ENCODE data around the gene ADIPOR2.
"Not testable (repeated sequence)": the region's sequence is repeated elsewhere in the genome, so short reads cannot be mapped to it uniquely, and the experiment has no call there.

ADIPOR2 gene

DNA sequence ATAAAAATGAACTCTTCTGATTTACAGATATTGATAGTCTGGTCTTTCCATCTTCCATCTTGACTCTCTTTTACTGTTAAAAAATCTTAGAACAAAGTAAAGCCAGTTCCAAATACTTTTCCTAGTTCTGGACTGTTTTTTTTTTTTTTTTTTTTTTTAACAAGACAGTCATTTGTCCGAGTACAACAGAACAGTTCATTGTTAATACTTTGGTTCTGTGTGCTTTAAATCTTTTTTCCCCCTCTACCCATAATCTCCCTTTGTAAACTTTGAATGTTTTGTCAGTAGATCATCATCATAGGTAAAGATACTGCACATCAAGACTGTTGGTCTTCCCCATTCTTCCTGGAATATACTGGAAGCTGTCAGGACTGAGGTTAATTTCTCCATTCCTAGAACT, 38.0 kb downstream of the ADIPOR2 start:
- ATAC-seq (ENCODE audit: low read depth) (no peak), DNase-seq (ENCODE audit: low spot score) (no peak)
- no peak for TF ChIP-seq CTCF (IDR thresholded peaks at IDR 0.05; ENCODE audit: poor library complexity, severe bottlenecking)
- Histone ChIP-seq H3K36me3 (ENCODE audit: low read depth) (peaks cover 43% of the 10 kb centered on the region), H3K27ac (ENCODE audit: poor library complexity, severe bottlenecking) (no peak overlapping the region), H3K27me3 (ENCODE audit: insufficient read depth, poor library complexity, severe bottlenecking) (no peaks in the 10 kb centered on the region), H3K4me3 (ENCODE audit: severe bottlenecking) (no peak overlapping the region), H3K9me3 (ENCODE audit: severe bottlenecking) (no peaks in the 10 kb centered on the region), H3K4me1 (ENCODE audit: insufficient read depth, poor library complexity, severe bottlenecking) (no peaks in the 10 kb centered on the region)

GRCh38 chr12:1731019-1731687, 40.3 kb downstream of the ADIPOR2 start:
- no peaks in the 10 kb centered on the region for H3K9me3 ChIP-seq (ENCODE audit: severe bottlenecking)
- DNase-seq (ENCODE audit: low spot score) (no peak), ATAC-seq (ENCODE audit: low read depth) (no peak)
- H3K27me3 ChIP-seq (ENCODE audit: insufficient read depth, poor library complexity, severe bottlenecking): no peaks in the 10 kb centered on the region
- H3K27ac ChIP-seq (ENCODE audit: poor library complexity, severe bottlenecking): no peak overlapping the region
- no peaks in the 10 kb centered on the region for H3K4me1 ChIP-seq (ENCODE audit: insufficient read depth, poor library complexity, severe bottlenecking)
- H3K4me3 ChIP-seq (ENCODE audit: severe bottlenecking): no peak overlapping the region
- no peak for TF ChIP-seq CTCF (IDR thresholded peaks at IDR 0.05; ENCODE audit: poor library complexity, severe bottlenecking)
- peaks cover 32% of the 10 kb centered on the region for H3K36me3 ChIP-seq (ENCODE audit: low read depth)

DNA sequence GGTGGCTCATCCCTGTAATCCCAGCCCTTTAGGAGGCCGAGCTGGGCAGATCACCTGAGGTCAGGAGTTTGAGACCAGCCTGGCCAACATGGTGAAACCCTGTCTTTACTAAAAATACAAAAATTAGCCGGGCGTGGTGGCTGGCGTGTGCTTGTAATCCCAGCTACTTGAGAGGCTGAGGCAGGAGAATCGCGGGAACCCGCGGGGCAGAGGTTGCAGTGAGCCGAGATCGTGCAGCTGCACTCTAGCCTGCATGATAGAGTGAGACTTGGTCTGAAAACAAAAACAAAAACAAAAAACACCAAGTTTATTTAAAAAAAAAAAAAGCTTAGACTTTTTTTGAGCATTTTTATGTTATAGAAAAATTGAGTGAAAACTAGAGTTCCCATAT, 40.8 kb downstream of the ADIPOR2 start:
- not testable (repeated sequence) for H3K4me3 ChIP-seq (ENCODE audit: severe bottlenecking); H3K9me3 ChIP-seq (ENCODE audit: severe bottlenecking); DNase-seq (ENCODE audit: low spot score); H3K27ac ChIP-seq (ENCODE audit: poor library complexity, severe bottlenecking); H3K27me3 ChIP-seq (ENCODE audit: insufficient read depth, poor library complexity, severe bottlenecking); ATAC-seq (ENCODE audit: low read depth); H3K4me1 ChIP-seq (ENCODE audit: insufficient read depth, poor library complexity, severe bottlenecking)
- H3K36me3 ChIP-seq (ENCODE audit: low read depth): peaks cover 32% of the 10 kb centered on the region

- Histone ChIP-seq H3K4me3 (ENCODE audit: severe bottlenecking) (no peak overlapping the region), H3K27me3 (ENCODE audit: insufficient read depth, poor library complexity, severe bottlenecking) (no peaks in the 10 kb centered on the region), H3K36me3 (ENCODE audit: low read depth) (peaks cover 26% of the 10 kb centered on the region), H3K27ac (ENCODE audit: poor library complexity, severe bottlenecking) (no peak overlapping the region), H3K9me3 (ENCODE audit: severe bottlenecking) (no peaks in the 10 kb centered on the region), H3K4me1 (ENCODE audit: insufficient read depth, poor library complexity, severe bottlenecking) (no peaks in the 10 kb centered on the region)
- TF ChIP-seq CTCF (IDR thresholded peaks at IDR 0.05; ENCODE audit: poor library complexity, severe bottlenecking): no peak
- ATAC-seq (ENCODE audit: low read depth): no peak
- DNase-seq (ENCODE audit: low spot score): no peak
Observed at GRCh38 chr12:1732914-1733313, 42.0 kb downstream of the ADIPOR2 start.

- DNase-seq (ENCODE audit: low spot score); H3K27ac ChIP-seq (ENCODE audit: poor library complexity, severe bottlenecking); H3K9me3 ChIP-seq (ENCODE audit: severe bottlenecking); H3K27me3 ChIP-seq (ENCODE audit: insufficient read depth, poor library complexity, severe bottlenecking); H3K4me1 ChIP-seq (ENCODE audit: insufficient read depth, poor library complexity, severe bottlenecking); H3K4me3 ChIP-seq (ENCODE audit: severe bottlenecking); ATAC-seq (ENCODE audit: low read depth): not testable (repeated sequence)
- H3K36me3 ChIP-seq (ENCODE audit: low read depth): peaks cover 26% of the 10 kb centered on the region
Observed at GRCh38 chr12:1733712-1734111, 42.8 kb downstream of the ADIPOR2 start.

DNA sequence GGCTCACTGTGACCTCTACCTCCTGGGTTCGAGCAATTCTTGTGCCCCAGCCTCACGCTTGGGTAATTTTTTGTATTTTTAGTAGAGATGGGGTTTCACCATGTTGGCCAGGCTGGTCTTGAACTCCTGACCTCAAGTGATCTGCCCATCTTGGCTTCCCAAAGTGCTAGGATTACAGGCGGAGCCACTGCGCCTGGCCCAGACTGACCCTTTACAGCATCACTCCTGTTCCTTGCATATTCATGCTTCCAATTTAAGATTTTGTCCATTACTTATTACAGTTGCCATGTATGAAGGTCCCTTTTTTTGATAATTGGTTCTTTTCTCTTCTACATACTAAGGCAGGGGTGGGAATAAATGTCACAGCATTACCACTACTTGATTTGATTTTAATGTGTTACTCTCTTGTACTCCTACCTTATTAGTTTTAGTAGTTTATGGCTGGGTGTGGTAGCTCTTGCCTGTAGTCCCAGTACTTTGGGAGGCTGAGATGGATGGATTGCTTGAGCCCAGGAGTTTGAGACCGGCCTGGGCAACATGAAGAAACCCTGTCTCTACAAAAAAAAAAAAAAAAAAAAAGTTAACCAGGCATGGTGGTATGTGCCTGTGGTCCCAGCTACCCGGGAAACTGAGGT, 46.9 kb downstream of the ADIPOR2 start:
- Histone ChIP-seq H3K36me3 (ENCODE audit: low read depth) (peaks cover 9% of the 10 kb centered on the region), H3K4me1 (ENCODE audit: insufficient read depth, poor library complexity, severe bottlenecking) (peaks cover 12% of the 10 kb centered on the region), H3K9me3 (ENCODE audit: severe bottlenecking) (no peaks in the 10 kb centered on the region), H3K27me3 (ENCODE audit: insufficient read depth, poor library complexity, severe bottlenecking) (no peaks in the 10 kb centered on the region), H3K27ac (ENCODE audit: poor library complexity, severe bottlenecking) (no peak overlapping the region), H3K4me3 (ENCODE audit: severe bottlenecking) (no peak overlapping the region)
- DNase-seq (ENCODE audit: low spot score): no peak
- TF ChIP-seq CTCF (IDR thresholded peaks at IDR 0.05; ENCODE audit: poor library complexity, severe bottlenecking): no peak
- ATAC-seq (ENCODE audit: low read depth): no peak

Measured in RWPE2 (cell line).